ENCODE measurements around the gene SURF4. TPM values are rescaled to one million over a fixed set of nuclear protein-coding genes. Genes with fewer than 3 reads are reported as not detected.

The SURF4 gene
- total and polyA plus RNA-seq, 2 of the 13 experiments (the other 11 are each of a cell fraction or from before 2014, with no cell fraction given) = 220 to 265 TPM

GRCh38 chr9:133375724-133376654 lies at the start of gene SURF4, which contains the start of gene STKLD1 (continued):
- TF ChIP-seq ETS1 (CRISPR knock-in tag; IDR thresholded peaks at IDR 0.05) (no peak), ZFP41 (CRISPR knock-in tag; IDR thresholded peaks at IDR 0.05; ENCODE audit: borderline replicate concordance) (no peak), ZNF674 (CRISPR knock-in tag; IDR thresholded peaks at IDR 0.05; ENCODE audit: low read depth) (0 out of 2 replicates have a peak, but pooled peaks have one; percentile 35), ZNF546 (CRISPR knock-in tag; conservative IDR thresholded peaks at IDR 0.05) (peak; percentile 67; the same call in 1 of the 2 replicates), FOXO1 (CRISPR knock-in tag; IDR thresholded peaks at IDR 0.05) (no peak), ZNF768 (CRISPR knock-in tag; IDR thresholded peaks at IDR 0.05) (peak; percentile 15; the same call in 1 of the 2 replicates), KLF15 (CRISPR knock-in tag; IDR thresholded peaks at IDR 0.05; ENCODE audit: borderline replicate concordance) (no peak), ZSCAN12 (CRISPR knock-in tag; IDR thresholded peaks at IDR 0.05) (no peak), SRSF9 (IDR thresholded peaks at IDR 0.05; ENCODE audit: borderline replicate concordance, insufficient read depth, low read depth, low read length, poor library complexity, severe bottlenecking) (no peak), CREB3 (CRISPR knock-in tag; IDR thresholded peaks at IDR 0.05) (peak; percentile 81; the same call in 1 of the 2 replicates), ZNF446 (CRISPR knock-in tag; IDR thresholded peaks at IDR 0.05) (no peak; the same call in 1 of the 2 replicates), HINFP (CRISPR knock-in tag; IDR thresholded peaks at IDR 0.05; ENCODE audit: low read depth) (peak; percentile 66; the same call in 1 of the 2 replicates), ZNF644 (CRISPR knock-in tag; IDR thresholded peaks at IDR 0.05; ENCODE audit: low read depth) (no peak), HNF1A (IDR thresholded peaks at IDR 0.05; ENCODE audit: low read depth) (no peak), HNF1A (CRISPR knock-in tag; IDR thresholded peaks at IDR 0.05; ENCODE audit: borderline replicate concordance) (peak; percentile 14), THAP11 (CRISPR knock-in tag; IDR thresholded peaks at IDR 0.05) (peak; percentile 61; the same call in 1 of the 2 replicates), ZNF777 (CRISPR knock-in tag; IDR thresholded peaks at IDR 0.05) (peak; percentile 63; the same call in 1 of the 2 replicates), HNRNPUL1 (IDR thresholded peaks at IDR 0.05; ENCODE audit: low read depth, low read length) (no peak)
